Mesothelial cell of epicardium (in vitro differentiated cells): Measurements from ENCODE around the gene MRPL20. TPM values are rescaled to one million over a fixed set of nuclear protein-coding genes. Genes with fewer than 3 reads are reported as not detected.

Experiments used
- DNase-seq, 2 experiments: peaks; one replicate each; pipeline ENCODE4 v3.0.0; 2021; ENCODE audit warnings: low spot score in 2 of 2; ENCODE audit not compliant: unreplicated experiment in 2 of 2
- H3K27ac Mint-ChIP-seq: 2 replicates; pipeline ENCODE4 v1.8.0; 2021; ENCODE audit warnings: mixed read lengths
- H3K27me3 Mint-ChIP-seq: 2 replicates; pipeline ENCODE4 v1.8.0; 2021; ENCODE audit warnings: low read depth, mixed read lengths
- H3K36me3 Mint-ChIP-seq: 2 replicates; pipeline ENCODE4 v1.8.0; 2021; ENCODE audit warnings: mixed read lengths
- H3K4me1 Mint-ChIP-seq: 2 replicates; pipeline ENCODE4 v1.8.0; 2021; ENCODE audit warnings: mixed read lengths
- H3K4me3 Mint-ChIP-seq: 2 replicates; pipeline ENCODE4 v1.8.0; 2021; ENCODE audit warnings: mild to moderate bottlenecking, moderate library complexity, mixed read lengths
- H3K9me3 Mint-ChIP-seq: 2 replicates; pipeline ENCODE4 v1.8.0; 2021; ENCODE audit warnings: mixed read lengths
- total RNA-seq: library from RNA; stranded (reverse); gene quantifications from 3 replicates; pipeline ENCODE4 v1.2.1, GENCODE V29; 2021
- TF ChIP-seq, protein P1 (sequence below): fragments of 200-600 bp; sonication (generic); IDR thresholded peaks from one replicate; pipeline ENCODE4 v1.5.0; 2021; ENCODE audit warnings: antibody characterized with exemption; ENCODE audit not compliant: unreplicated experiment

Gene MRPL20
- total RNA-seq, 1 donor from 2014 or later, result 94.7 TPM

DNA sequence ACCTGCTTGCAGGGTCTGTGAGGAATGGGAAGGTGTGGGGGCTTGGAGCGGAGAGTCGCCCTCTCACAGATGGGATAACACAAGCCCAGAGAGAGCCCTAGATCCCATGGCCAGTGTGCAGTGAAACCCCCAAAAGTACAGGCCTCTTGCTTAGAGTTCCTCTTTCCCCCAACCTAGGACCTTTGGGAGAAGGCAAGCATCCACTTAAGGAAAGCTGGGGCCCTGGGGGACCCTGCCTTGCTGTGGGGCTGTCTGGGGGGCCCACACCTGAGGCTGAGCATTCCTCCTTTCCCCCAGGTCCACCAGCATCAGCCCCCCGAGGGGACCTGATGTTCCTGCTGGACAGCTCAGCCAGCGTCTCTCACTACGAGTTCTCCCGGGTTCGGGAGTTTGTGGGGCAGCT is 29.5 kb upstream of the MRPL20 start:
- Mint-ChIP-seq H3K4me1 (peaks cover 40% of the 10 kb centered on the region), H3K27me3 (no peaks in the 10 kb centered on the region), H3K36me3 (peaks cover 4% of the 10 kb centered on the region), H3K9me3 (no peaks in the 10 kb centered on the region), H3K27ac (peak overlapping the region; percentile 69), H3K4me3 (peak overlapping the region; percentile 77)
- no peak for DNase-seq
- TF ChIP-seq, protein P1, sequence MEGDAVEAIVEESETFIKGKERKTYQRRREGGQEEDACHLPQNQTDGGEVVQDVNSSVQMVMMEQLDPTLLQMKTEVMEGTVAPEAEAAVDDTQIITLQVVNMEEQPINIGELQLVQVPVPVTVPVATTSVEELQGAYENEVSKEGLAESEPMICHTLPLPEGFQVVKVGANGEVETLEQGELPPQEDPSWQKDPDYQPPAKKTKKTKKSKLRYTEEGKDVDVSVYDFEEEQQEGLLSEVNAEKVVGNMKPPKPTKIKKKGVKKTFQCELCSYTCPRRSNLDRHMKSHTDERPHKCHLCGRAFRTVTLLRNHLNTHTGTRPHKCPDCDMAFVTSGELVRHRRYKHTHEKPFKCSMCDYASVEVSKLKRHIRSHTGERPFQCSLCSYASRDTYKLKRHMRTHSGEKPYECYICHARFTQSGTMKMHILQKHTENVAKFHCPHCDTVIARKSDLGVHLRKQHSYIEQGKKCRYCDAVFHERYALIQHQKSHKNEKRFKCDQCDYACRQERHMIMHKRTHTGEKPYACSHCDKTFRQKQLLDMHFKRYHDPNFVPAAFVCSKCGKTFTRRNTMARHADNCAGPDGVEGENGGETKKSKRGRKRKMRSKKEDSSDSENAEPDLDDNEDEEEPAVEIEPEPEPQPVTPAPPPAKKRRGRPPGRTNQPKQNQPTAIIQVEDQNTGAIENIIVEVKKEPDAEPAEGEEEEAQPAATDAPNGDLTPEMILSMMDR, result no peak

DNA sequence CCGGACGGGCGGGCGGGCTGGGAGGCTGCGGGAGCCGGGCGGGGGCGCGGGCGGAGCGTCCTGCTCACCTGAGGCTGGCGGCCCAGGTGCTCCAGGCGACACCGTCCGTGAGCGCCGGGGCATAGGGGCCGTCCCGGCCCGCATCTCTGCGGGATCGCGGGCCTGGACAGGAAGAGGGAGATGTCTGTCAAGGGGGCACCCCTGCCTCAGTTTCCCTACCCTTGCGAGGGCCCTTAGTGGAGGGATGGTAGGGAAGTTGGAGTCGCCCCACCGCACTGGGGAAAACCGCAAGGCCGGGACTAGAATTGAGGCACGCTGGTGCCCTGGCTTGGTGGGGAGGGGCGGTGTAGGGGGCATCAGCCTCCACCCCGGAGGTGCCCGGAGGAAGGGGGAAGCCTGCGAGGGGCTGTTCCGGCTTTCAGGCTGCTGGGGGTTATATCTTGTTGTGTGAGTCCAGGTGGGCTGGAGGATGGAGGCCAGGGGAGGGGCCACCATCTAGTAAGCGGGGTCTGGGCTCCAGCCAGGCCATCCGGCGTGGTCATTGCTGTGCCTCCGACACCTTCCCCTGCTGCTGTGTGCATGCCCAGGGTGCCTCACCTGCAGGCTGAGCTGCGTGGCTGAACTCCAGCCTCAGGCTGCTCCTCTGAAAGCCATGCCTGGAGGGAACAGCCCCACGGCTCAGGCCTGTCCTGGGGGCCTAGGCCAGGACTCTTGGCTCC is 29.0 kb upstream of the MRPL20 start:
- TF ChIP-seq, protein P1, result no peak
- peak overlapping the region; percentile 69 for H3K27ac Mint-ChIP-seq
- H3K4me1 Mint-ChIP-seq, result peaks cover 44% of the 10 kb centered on the region
- peak overlapping the region; percentile 77 for H3K4me3 Mint-ChIP-seq
- H3K36me3 Mint-ChIP-seq, result peaks cover 4% of the 10 kb centered on the region
- no peak for DNase-seq
- H3K27me3 Mint-ChIP-seq, result no peaks in the 10 kb centered on the region
- H3K9me3 Mint-ChIP-seq, result no peaks in the 10 kb centered on the region

DNA sequence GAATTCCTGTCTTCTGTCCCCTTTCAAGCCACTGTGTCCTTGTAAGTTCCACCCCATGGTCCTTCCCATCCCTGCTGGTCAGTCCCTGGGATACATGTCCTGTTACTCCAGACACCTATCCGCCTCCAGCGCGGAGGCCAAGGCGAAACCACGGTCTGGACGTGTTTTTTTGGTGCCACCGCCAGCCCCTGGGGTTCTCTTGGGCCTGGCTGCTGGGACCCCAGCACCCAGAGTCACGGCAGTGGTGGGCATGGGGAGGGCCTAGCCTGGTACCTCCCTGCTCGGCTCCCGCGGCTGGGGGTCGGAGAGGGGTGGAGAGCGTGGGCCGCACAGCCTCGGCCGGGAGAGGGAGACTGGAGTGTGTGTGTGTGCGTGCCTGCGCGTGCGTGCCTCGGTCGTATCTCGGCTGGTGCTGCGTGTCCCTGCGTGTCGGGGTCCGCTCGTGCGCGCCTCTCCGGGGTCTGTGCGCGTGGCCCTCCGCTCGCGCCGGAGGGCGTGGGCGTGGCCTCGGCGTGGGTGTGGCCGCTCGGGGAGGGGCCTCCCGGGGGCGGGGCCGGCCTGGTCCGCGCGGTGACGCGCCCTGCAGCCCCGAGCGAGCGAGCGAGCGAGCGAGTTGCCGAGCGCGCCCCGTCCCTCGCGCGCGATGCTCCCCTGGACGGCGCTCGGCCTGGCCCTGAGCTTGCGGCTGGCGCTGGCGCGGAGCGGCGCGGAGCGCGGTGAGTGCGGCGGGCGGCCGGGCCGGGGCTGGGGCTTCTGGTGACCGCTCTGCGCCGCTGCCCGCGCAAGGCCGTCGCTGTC is 28.2 kb upstream of the MRPL20 start, which contains the start of gene VWA1:
Gene VWA1 (plus strand): TSS at position 585 of the 798 bp plus-strand sequence. CDS start 59 bp downstream, at position 644.
- peaks cover 41% of the 10 kb centered on the region for H3K4me1 Mint-ChIP-seq
- peak within 1 kb of the TSS; percentile 95 for H3K27ac Mint-ChIP-seq
- TF ChIP-seq, protein P1, result no peak
- no peaks in the 10 kb centered on the region for H3K36me3 Mint-ChIP-seq
- DNase-seq, result peak; percentile 68 to 89
- H3K9me3 Mint-ChIP-seq, result no peaks in the 10 kb centered on the region
- H3K27me3 Mint-ChIP-seq, result no peaks in the 10 kb centered on the region
- peak within 1 kb of the TSS; percentile 77 for H3K4me3 Mint-ChIP-seq

DNA sequence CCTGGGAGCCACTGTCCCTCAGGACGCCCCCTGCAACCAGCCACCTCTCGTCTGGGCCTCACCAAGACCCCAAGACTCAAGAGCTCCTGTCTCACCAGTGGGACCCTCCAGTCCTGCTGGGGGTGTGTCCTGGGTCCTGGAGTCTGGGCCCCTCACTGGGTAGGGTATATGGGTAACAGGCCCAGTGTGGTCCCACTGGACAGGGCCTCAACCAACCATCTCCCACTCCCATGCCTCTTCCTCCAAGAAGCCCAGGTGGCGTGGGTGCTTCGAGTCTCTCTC is 27.7 kb upstream of the MRPL20 start:
- no peaks in the 10 kb centered on the region for H3K27me3 Mint-ChIP-seq
- H3K27ac Mint-ChIP-seq, result peak overlapping the region; percentile 95

DNA sequence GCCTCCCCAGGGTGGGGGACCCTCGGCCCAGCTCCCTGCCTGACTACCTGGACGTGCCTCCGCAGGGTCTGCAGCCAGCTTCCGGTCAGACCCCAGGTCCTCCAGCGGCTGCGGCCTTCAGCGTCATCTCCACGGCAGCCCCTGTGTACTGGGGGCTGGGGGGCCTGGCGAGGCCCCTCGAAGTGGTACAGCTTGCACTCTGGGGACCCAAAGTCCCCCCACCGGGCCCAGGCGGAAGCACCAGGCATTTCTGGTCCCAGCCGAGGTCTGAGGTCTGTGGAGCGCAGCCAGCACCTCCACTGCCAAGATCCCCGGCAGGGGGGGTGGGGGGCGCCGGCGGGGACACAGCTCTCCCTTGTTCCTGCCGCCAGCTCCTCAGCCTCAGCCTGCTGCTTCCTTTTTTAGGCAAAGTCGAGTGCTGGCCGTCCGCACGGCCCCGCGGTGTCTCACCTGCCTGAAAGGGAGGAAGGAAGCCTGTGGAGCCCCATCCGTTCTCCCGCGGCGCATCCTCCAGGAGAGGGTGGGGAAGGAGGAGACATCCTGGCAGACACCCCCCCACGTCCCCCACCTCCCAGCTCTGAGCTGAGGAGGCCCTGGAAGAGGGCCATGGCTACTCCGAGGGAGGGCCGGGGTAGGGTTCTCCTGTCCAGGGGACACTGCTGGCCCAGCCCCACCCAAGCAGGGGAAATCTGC is 27.2 kb upstream of the MRPL20 start:
- H3K36me3 Mint-ChIP-seq, result no peaks in the 10 kb centered on the region
- TF ChIP-seq, protein P1, result no peak
- DNase-seq, result peak in 1 of 2 experiments; percentile 74
- peaks cover 51% of the 10 kb centered on the region for H3K4me1 Mint-ChIP-seq
- H3K4me3 Mint-ChIP-seq, result peak overlapping the region; percentile 68
- no peaks in the 10 kb centered on the region for H3K9me3 Mint-ChIP-seq
- H3K27ac Mint-ChIP-seq, result peak overlapping the region; percentile 95
- no peaks in the 10 kb centered on the region for H3K27me3 Mint-ChIP-seq

More for the DNA sequence above, 27.7 kb upstream of the MRPL20 start:
- H3K9me3 Mint-ChIP-seq, result no peaks in the 10 kb centered on the region
- no peaks in the 10 kb centered on the region for H3K36me3 Mint-ChIP-seq
- TF ChIP-seq, protein P1, result no peak
- no peak for DNase-seq
- peak overlapping the region; percentile 68 for H3K4me3 Mint-ChIP-seq
- peaks cover 46% of the 10 kb centered on the region for H3K4me1 Mint-ChIP-seq
